CD4-positive, alpha-beta T cell treated with Interleukin-1 beta for 1 hour (primary cell): ENCODE measurements around the gene PPP1R3G.
A peak's percentile ranks its signal among the peaks of the same experiment; 100 is the strongest.
"Not testable (repeated sequence)": the region's sequence is repeated elsewhere in the genome, so short reads cannot be mapped to it uniquely, and the experiment has no call there.

Experiments used
- DNase-seq, 2 donors: peaks; one replicate each; pipeline ENCODE4 v3.0.0-alpha.2; 2020 to 2022

Gene PPP1R3G

DNA sequence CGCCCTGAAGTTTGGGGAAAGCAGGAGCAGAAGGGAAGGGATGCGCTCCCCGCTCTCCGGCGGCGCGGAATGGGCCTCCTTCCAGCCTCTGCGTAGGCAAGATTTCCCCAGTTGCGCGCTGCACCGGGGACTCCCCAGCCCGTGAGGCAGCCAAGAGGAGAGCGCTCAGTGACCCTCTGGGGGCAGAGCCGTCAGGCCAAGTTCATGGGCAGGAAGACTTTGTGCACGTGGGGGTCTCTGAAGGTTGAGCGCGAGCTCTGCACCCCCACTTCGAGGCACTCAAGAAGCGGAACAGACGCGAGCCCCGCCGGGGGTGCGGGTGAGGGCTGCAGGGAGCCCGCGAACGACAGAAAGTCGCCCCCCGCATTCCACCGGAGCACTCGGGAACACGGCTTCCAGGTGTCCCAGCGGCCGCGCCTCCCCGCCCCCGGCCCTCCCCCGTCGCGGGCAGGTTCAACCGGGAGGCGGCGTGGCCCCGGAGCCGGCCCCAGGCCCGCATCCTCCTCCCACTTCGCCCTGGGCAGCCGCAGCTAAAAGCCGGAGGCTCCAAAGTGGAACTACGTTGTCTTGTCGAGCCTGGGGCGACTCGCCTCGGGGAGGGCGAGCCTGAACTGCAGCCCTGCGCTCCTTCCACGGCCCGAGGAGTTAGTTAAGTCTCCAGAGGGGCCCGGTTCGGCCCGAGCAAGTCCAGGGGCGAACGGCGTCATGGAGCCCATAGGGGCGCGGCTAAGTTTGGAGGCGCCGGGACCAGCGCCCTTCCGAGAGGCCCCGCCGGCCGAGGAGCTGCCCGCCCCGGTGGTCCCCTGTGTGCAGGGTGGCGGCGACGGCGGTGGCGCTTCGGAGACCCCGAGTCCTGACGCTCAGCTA, at the start of gene PPP1R3G:
Gene PPP1R3G, plus strand, starts transcription at position 561 of the 867 bp plus-strand sequence. Its CDS starts 145 bp downstream, at position 706.
- DNase-seq = peak in 1 of 2 donors; percentile 10

DNA sequence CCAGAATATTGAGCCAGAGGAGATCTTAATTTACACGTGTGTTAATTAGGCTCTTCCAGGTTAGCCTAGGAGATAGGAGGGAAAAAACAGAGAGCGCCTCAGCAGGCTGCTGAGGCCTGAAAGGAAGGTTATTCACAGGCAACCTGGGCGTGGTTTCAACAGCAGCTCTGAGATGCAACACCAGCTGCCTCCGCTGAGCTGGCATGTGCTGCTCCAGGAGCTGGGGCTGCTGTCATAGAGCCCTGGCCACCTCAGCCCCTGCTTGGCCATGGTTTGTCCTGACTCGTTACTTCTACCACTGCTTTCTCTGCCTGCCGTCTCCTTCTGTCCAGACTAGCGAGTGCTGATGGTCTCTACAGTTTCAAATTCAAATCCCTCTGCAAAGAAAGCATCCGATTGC, 48.9 kb upstream of the PPP1R3G start:
- no peak for DNase-seq

DNA sequence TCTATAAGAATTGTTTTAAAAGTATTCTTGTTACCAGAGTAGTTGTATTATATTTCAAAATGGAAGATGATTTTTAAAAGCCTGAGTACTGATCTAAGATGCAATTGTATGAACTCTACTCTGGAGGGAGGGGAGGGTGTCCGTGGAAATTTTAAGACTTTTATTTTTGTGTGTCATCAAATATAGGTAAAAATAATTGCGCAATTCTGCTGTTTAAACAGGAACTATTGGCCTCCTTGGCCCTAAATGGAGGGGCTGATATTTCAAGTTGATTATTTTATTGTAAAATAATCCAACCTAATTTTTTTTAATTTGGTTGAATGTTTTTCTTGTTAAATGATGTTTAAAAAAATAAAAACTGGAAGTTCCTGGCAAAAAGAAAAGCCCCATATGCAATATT, 43.2 kb upstream of the PPP1R3G start:
- no peak for DNase-seq

DNA sequence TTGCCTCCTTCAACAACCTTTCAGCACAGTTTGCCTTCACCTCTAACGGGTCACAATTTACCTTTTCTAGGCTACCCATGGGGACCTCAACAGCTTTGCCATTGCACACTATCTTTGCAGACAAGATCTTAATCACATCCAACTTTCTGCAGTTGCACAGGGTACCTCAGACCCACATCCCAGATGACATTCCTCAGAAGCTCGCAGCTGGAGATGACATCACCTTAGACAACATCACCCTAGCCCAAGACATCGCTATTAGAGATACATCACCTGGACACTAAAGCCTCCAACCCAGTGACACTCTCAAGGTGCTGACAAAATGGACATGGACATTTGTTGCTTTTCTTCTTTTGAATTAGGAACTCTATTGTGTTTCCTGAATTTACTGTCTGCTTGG, 42.7 kb upstream of the PPP1R3G start:
- DNase-seq = no peak

DNA sequence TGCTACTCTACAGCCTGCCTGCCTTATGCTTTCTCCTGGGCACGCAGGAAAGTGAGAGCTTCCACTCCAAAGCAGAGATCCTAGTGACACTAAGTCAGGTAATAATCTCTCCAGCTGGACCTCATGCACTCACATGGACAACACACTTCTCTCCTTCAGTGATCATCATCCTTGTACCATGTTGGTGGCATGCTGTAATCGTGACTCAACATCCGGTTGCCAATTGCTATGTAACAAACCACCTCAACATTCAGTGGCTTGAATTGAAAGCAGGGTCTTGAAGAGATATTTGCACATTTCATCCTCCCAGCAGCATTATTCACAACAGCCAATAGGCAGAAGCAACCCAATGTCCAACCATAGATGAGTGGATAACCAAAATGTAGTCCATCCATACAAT, 40.3 kb upstream of the PPP1R3G start:
- DNase-seq = no peak

DNA sequence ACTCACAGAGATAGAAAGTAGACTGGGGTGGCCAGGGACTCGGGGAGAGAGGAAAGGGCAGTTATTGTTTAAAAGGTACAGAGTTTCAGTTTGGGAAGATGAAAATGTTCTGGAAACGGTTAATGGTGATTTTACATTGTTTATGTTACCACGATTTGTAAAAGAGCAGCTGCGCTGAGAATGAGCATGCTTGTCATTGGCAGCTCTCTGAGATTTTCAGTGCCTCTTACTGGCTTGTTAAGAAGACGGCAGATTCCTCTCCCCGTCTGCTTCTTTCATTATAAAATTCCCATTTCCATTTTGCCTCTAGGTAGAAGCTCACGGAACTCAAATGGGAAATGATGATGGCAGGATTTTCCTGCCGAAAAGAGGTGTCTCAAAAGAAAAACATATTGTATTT, 39.7 kb upstream of the PPP1R3G start:
- no peak for DNase-seq

DNA sequence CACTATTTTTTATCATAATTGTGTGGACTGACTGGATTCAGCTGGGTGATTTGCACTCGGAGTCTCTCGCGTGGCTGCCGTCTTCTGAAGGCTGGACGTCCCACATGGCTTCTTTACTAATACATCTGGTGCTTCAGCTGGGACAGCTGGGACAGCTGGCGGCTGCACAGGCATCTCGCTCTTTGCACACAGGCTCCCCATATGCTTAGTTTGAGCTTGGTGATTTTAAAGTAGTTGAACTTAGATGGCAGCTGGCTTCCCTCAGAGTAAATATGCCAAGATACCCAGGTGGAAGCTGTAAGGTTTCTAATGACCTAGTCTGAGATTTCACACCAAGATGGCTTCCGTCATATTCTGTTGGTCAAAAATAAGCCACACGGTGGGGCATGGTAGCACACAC, 38.7 kb upstream of the PPP1R3G start:
- DNase-seq = no peak

DNA sequence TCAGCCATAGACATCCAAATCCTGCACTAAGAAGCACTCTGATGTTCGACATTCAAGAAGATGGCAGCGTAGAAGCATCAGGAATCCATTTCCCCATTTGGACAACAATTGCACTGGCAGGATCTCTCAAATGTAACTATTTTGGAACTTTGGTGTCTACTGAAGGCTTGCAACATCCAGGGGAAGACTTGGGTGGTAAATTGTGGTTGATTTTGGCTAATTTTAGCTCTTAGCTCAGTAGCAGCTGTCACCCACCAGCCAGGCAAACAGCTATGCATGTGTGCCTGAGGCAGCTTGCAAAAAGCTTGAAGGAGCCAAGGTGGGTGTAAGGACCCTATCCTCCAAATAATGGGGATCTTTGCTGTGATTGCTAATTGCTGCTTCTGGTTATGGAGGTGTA, 35.1 kb upstream of the PPP1R3G start:
- no peak for DNase-seq

DNA sequence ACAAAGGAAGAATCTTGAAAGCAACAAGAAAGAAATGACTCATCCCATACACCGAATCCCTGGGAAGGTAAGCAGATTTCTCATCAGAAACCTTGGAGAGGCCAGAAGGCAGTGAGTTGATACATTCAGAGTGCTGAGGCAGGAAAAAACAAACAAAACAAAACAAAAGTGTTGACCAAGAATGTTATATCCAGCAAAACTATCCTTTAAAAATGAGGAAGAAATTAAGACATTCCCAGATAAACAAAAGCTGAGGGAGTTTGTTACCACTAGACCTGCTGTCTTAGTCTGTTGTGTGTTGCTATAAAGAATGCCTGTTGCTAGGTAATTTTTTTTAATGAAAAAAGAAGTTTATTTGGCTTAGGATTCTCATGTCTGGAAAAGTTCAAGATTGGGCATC, 33.7 kb upstream of the PPP1R3G start:
- DNase-seq = no peak

DNA sequence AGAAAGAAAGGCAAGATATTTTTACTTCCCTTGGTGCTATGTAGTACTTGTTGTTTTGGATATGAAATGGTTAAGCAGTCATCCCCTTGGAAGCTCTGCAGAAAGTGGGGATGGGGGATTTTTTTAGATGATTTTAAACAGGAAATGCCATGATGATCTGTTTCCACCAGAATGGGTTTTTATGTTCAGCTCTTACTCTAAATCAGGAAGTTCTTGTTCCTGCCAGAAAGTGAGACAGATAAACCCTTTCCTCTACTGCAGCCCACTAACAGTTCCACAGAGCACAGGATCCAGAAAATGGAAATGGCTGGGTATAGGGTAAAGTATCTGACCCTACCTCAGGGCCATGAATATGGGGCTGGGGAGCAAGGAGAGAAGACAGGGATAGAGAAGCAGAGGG, 32.1 kb upstream of the PPP1R3G start:
- no peak for DNase-seq

DNA sequence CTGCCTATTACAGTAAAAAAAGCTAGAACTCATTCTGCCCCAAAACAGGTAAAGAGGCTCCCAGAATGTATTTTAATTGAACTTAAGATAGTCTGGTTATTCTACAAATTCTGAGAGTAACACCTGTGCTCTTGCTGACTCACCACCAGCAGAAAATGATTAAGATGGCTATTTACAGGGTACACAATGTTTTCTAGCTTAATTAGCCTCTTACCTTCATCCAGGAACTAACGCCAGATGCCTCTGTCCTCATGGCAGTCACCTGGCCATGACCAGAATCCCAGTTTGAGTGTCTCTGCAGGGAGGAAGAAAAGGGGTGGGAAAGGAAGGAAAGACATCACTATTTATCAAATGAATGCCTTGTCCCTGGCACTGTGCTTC, 31.3 kb upstream of the PPP1R3G start:
- no peak for DNase-seq

DNA sequence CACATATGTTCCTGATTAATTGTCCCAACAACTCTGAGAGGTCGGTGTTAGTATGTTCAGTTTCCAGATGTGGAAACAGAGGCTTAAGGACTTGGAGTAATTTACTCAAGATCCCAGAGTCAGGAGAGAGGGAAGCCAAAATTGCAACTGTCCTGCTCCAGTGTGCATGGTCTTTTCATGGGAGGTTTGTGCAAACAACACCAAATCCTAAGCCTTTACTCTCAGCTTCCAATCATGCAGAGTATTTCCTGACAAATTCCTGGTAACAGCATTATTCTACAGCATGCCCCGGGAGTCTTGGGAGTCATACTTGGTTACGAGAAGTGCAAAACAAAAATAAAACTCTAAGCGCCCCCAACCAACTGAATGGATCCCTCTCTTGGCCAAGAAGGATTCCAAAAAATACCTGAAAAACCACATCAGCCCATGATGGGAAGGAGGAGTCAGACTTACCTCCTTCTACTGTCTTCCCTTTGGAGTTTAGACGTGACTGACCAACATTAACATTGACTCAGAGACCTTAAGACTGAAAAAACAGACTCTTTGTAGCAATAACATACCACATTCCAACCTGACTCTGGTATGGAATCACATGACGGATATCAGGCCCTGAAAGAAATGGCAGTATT, 30.8 kb upstream of the PPP1R3G start:
- DNase-seq = no peak

DNA sequence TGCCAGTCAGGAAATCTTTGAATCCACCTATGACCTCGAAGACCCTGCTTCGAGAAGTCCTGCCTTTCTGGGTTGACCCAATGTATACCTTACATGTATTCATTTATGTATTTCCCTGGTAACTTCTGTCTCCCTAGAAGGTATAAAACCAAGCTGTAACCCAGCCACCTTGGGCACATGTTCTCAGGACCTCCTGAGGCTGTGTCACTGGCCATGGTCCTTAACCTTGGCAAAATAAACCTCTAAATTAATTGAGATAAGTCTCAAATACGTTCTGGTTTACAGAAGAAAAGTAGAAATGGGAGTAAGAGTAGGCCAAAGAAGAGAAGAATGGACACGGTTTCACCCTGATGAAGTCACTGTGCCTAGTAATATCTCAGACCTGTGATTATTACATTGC, 30.0 kb upstream of the PPP1R3G start:
- no peak for DNase-seq

DNA sequence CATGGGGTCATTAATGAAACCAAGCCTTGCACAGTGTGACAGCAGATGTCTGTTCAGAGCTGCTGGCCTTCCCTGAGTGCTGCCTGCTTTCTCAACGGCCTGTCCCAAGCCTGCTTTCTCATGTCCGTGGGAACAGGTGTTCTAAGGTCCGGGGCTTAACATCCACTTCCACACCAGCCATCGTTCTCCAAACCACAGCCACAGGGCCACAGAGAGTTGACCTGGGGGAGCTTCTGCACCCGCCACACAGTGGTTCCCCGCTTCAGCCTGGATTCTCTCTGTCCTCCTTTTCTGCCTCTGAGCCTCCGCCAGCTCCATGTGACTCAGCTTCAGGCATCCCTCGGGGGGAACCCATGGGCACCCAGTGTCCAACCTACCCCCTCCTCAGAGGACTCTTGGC, 26.9 kb upstream of the PPP1R3G start:
- no peak for DNase-seq

DNA sequence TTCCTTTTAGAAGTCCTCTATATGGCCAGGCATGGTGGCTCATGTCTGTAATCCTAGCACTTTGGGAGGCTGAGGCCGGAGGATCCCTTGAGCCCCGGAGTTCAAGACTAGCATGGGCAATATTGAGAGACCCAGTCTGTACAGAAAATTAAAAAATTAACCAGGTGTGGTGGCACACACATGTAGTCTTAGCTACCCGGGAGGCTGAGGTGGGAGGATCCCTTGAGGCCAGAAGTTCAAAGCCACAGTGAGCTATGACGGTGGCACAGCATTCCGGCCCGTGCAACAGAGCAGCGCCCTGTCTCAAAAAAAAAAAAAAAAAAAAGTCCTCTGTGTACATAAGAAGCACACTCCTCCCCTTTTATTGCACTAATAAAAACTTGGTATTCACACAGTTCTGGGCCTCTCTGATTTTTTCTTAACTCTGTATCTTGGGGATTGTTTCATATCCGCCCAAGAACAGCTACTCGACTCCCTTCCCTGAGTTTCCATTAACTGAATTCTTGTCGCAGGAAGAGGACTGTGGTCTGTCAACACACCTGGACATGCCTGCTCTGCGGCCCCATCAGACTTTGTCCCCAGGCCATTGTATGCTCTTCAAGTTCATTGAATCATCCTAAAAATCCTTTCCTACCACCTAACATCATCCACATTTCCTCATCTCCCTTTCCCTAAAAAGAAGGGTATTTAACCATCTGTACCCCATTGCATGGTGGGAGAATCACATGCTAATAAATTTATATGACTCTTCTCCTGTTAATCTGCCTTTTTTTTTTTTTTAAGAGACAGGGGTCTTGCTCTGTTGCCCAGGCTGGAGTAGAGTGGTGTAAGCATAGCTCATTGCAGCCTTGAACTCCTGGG, 25.9 kb upstream of the PPP1R3G start:
- DNase-seq = no peak

DNA sequence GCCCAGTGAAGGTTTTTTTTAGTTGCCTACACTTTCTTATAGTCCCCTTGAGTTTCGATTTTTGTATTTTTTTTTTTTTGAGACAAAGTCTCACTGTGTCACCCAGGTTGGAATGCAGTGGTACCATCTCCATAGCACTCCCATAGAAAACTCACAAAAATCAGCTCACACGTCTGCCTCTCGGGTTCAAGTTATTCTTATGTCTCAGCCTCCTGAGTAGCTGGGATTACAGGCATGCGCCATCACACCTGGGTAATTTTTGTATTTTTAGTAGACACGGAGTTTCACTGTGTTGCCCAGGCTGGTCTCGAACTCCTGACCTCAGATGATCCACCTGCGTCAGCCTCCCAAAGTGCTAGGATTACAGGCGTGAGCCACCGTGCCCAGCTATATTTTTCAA, 24.7 kb upstream of the PPP1R3G start:
- DNase-seq = not testable (repeated sequence)

DNA sequence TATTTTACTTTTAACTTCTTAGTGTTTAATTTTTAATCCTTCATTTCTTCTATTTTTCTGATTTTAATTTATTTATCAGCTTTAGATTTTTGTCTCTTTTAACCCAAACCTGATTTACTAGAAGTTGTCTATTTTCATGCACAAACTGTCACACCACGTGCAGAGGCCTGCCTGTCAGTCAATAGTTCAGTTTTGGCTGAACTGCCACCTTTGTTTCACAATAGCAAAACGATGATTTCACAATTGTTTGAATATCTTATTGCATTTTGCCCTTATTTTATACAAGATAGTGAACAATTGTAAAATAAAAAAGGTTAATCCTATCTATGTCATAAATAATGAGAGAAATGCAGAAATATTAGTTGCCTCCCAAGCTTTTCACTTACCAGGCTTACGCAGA, 24.0 kb upstream of the PPP1R3G start:
- DNase-seq = no peak

DNA sequence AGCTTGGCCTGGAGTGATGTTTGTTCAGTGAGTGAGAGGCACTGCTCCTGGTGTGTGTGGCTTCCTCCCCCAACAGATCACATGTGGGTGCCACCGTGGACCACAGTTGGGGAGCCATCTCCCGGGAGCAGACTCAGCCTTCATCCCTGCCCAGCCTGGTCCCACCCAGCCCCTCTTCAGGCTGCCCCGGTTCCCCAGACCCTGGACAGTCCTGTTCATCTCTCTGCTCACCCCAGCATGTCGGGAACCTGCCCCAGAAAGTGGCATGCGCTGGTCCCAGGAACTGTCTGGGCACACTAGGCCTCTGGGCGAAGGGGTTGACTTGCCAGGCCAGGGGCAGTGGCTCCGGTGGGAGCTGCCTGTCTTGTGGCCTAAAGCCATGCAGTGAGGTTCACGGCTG, 21.5 kb upstream of the PPP1R3G start:
- no peak for DNase-seq

DNA sequence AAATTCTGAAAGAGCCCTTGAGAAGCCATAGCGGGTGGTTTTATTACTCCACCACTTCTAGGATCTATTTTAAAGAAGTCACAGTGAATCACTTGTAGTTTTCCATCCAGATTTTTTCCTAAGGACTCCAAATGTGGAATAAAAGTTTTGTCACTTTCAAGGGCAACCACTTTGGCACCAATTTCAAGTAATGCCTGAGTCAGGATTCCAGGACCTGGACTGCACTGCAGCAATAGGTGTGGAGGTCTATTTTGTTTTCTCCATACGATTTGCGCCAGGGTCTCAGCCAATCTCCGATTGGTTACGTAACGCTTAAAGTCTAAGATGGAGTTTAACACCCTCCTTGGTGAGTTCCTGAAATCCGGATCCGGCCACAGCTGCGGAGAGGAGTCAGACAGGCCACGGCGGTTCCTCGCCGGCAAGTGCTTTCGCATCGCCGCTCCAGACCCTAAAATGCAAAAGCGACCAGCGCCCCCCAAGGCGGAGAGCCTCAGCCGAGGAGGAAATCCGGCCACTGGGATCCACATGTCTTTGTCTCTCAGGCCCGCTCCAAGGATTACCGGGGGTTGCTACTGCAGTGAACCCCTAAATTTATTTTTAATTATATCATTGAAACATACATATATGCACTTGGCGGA, 18.6 kb upstream of the PPP1R3G start:
- no peak for DNase-seq

DNA sequence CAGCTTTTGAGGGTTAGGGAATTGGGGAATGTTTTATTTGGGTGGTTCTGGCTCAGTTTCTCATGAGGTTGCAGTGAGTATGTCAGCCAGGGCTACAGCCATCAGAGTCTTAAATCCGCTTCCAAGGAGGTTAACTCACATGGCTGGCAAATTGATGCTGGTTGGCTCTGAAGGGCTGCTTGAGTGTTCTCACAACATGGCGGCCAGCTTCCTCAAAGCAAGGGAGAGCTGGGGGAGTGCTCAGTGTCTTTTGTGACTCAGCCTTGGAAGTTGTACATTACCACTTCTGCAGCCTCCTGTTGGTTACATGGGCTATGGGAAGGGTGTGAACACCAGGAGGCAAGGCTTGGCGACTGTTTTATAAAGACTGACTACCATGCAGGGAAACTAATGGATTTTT, 17.8 kb upstream of the PPP1R3G start:
- DNase-seq = no peak

DNA sequence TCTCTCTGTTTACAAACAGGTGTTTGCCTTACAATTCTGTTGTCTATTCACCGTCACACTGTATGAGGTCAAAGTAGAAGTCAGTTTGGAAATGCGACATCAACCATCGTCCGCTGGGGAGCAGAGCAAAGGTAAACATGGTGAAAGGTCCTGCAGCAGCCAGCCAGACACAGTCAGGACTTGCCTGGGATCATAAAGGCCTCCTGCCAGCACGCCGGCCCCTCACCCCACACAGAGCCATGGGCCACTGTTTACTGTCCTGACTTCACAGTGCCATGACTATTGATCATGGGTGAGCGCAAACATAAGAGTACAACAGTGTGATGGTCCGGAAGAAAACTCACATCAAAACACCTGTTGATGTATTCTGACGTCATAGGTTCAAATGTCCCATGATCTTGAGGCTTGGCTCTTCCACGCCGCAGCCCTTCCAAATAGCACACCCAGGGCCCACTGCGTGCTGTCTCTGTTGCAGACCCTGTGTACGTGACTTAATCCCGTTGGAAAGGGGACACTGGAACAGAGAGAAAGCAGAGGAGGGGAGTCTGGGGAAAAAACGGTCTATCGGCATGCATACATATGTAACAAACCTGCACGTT, 16.9 kb upstream of the PPP1R3G start:
- DNase-seq = no peak

DNA sequence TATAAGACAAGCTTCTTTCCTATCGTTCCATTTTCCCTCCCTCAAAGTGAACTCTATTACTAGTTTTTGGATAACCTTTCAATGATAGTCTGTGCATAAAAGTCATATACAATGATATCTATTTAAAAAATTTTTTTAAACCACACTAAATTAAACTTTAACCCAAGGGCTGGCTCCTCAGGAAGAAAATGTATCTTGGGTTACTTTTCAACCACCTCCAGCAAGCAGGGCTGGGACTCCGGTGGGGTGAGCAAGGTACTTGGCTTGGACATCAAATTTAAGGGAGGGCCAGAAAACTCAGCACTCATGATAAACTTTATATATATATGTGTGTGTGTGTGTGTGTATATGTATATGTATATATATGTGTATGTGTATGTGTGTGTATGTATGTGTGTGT, 13.9 kb upstream of the PPP1R3G start:
- no peak for DNase-seq

DNA sequence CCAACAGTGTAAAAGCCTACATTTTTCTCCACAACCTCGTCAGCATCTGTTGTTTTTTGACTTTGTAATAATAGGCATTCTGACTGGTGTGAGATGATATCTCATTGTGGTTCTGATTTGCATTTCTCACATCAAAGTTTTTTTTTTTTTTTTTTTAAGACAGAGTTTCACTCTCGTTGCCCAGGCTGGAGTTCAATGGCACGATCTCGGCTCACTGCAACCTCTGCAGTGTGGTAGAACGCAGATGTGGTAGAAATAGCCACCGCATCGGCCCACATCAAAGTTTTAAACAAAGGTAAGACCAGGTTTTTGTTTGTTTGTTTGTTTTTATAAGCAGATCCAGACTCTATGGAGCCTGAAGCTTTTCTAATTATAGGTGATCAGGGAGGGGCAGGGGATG, 12.7 kb upstream of the PPP1R3G start:
- DNase-seq = no peak
